H1 (cell line): ENCODE measurements around the gene XKR7. TPM values are rescaled to one million over a fixed set of nuclear protein-coding genes. Genes with fewer than 3 reads are reported as not detected.
A peak's percentile ranks its signal among the peaks of the same experiment; 100 is the strongest.

ENCODE experiments used
- BRCA1 ChIP-seq: IDR thresholded peaks from 2 replicates; pipeline ENCODE4 v1.6.1; 2012; ENCODE audit warnings: low read depth, low read length, improper control_type of control experiment
- CBX8 ChIP-seq: fragments of 300-800, 300-1000 bp; sonication (generic); IDR thresholded peaks from 2 replicates; pipeline ENCODE4 v1.7.1; 2016; ENCODE audit warnings: low read depth, low read length, borderline replicate concordance
- CEBPB ChIP-seq: IDR thresholded peaks from 2 replicates; pipeline ENCODE4 v1.6.1; 2012; ENCODE audit warnings: low read depth, low read length
- CHD1 ChIP-seq: IDR thresholded peaks from 2 replicates; pipeline ENCODE4 v1.6.1; 2012; ENCODE audit warnings: low read depth, low read length, improper control_type of control experiment
- CTCF ChIP-seq, 3 experiments: IDR thresholded peaks; 1 replicate in 2 of 3; 2 replicates in 1 of 3; pipeline versions ENCODE4 v1.5.1 to v1.6.1; 2011; ENCODE audit warnings: low read length in 3 of 3, mild to moderate bottlenecking in 3 of 3, inconsistent platforms in 2 of 3, low read depth in 1 of 3, moderate library complexity in 1 of 3; ENCODE audit not compliant: insufficient read depth in 1 of 3; ENCODE audit errors: control extremely low read depth in 1 of 3
- E2F6 ChIP-seq: IDR thresholded peaks from 2 replicates; pipeline ENCODE4 v1.6.1; 2012; ENCODE audit warnings: inconsistent platforms
- FOSL1 ChIP-seq: IDR thresholded peaks from 2 replicates; pipeline ENCODE4 v1.6.1; 2011; ENCODE audit warnings: mild to moderate bottlenecking, low read depth, low read length, moderate library complexity; ENCODE audit not compliant: insufficient read depth
- JUND ChIP-seq: IDR thresholded peaks from 2 replicates; pipeline ENCODE4 v1.6.1; 2011; ENCODE audit warnings: mild to moderate bottlenecking, improper control_type of control experiment, low read length
- MAFK ChIP-seq: IDR thresholded peaks from 2 replicates; pipeline ENCODE4 v1.6.1; 2012; ENCODE audit warnings: low read depth, mild to moderate bottlenecking, improper control_type of control experiment, low read length
- PHF8 ChIP-seq: fragments of 200-600 bp; sonication (generic); conservative IDR thresholded peaks from 2 replicates; pipeline ENCODE4 v1.7.1; 2012; ENCODE audit warnings: low read depth, mild to moderate bottlenecking, inconsistent platforms, low read length, moderate library complexity
- POLR2AphosphoS5 ChIP-seq: IDR thresholded peaks from 2 replicates; pipeline ENCODE4 v1.6.1; 2011; ENCODE audit warnings: low read depth, low read length
- RAD21 ChIP-seq, 2 experiments: IDR thresholded peaks in 1 of 2; conservative IDR thresholded peaks in 1 of 2; 2 replicates each; pipeline ENCODE4 v1.6.1; 2011; ENCODE audit warnings: low read depth in 2 of 2, low read length in 2 of 2, improper control_type of control experiment in 1 of 2, inconsistent platforms in 1 of 2, mild to moderate bottlenecking in 1 of 2, moderate library complexity in 1 of 2
- RBBP5 ChIP-seq: IDR thresholded peaks from 2 replicates; pipeline ENCODE4 v1.7.1; 2012; ENCODE audit warnings: low read depth, mild to moderate bottlenecking, inconsistent platforms, low read length, moderate library complexity, borderline replicate concordance
- RNF2 ChIP-seq: fragments of 200-900, 300-1000 bp; sonication (generic); IDR thresholded peaks from 2 replicates; pipeline ENCODE4 v1.7.1; 2016; ENCODE audit warnings: borderline replicate concordance, low read depth, mild to moderate bottlenecking, antibody characterized with exemption, low read length; ENCODE audit not compliant: poor library complexity, severe bottlenecking; ENCODE audit errors: missing control alignments
- SIRT6 ChIP-seq: IDR thresholded peaks from one replicate; pipeline ENCODE4 v1.7.1; 2012; ENCODE audit warnings: low read length, inconsistent platforms
- SIX5 ChIP-seq: IDR thresholded peaks from 2 replicates; pipeline ENCODE4 v1.6.1; 2011; ENCODE audit warnings: mild to moderate bottlenecking, low read depth, low read length
- SRF ChIP-seq: IDR thresholded peaks from 2 replicates; pipeline ENCODE4 v1.6.1; 2011; ENCODE audit warnings: mild to moderate bottlenecking, low read depth, low read length, moderate library complexity
- USF2 ChIP-seq: IDR thresholded peaks from 2 replicates; pipeline ENCODE4 v1.6.1; 2011; ENCODE audit warnings: low read length, improper control_type of control experiment
- YY1 ChIP-seq: IDR thresholded peaks from 2 replicates; pipeline ENCODE4 v1.6.1; 2011; ENCODE audit warnings: low read depth, mild to moderate bottlenecking, low read length
- ZNF274 ChIP-seq: IDR thresholded peaks from 2 replicates; pipeline ENCODE4 v1.7.0; 2012; ENCODE audit warnings: low read length, borderline replicate concordance; ENCODE audit errors: extremely low read depth
- polyA plus RNA-seq, 7 experiments: library from polyadenylated mRNA; depleted of rRNA in 3 of 7; stranded (reverse) in 5 of 7; unstranded in 2 of 7; fragments of >200 nt in 5 of 7; fragments of 200-250 nt in 2 of 7; gene quantifications; 1 replicate in 5 of 7; 2 replicates in 1 of 7; 4 replicates in 1 of 7; pipeline versions ENCODE4 v1.2.1 to v1.2.3, GENCODE V29; 2011 to 2013; ENCODE audit warnings: missing spikeins in 2 of 7, mixed read lengths in 2 of 7
- total RNA-seq: library from RNA; stranded (reverse); fragmentation: NEBNext Ultra II Directional; extraction: Animal tissue kit (Norgen Biotek cat#: 25700); gene quantifications from 2 replicates; pipeline ENCODE4 v1.2.1, GENCODE V29; 2021

Gene XKR7
- total and polyA plus RNA-seq, 2 of the 8 experiments (the other 6 are each of a cell fraction or from before 2014, with no cell fraction given): 1.8 to 2.4 TPM

- TF ChIP-seq PHF8 (peak; percentile 50; the same call in 1 of the 2 replicates), JUND (no peak), RBBP5 (no peak; the same call in none of the 2 replicates), FOSL1 (no peak), SRF (no peak), SIRT6 (no peak), YY1 (peak; percentile 40; the same call in 1 of the 2 replicates), CTCF (IDR thresholded peaks at IDR 0.05; ENCODE audit: control extremely low read depth in 1 of 3, insufficient read depth in 1 of 3, low read depth in 1 of 3, low read length in 3 of 3) (peak; percentile 79 to 90 (median 81)), MAFK (no peak), BRCA1 (no peak), CEBPB (no peak), E2F6 (peak; percentile 41), POLR2AphosphoS5 (peak; percentile 72), CHD1 (no peak), CBX8 (no peak), ZNF274 (no peak), RAD21 (IDR thresholded peaks at IDR 0.05 in 1 of 2, conservative IDR thresholded peaks at IDR 0.05 in 1 of 2; ENCODE audit: low read depth in 2 of 2, low read length in 2 of 2) (peak; percentile 71 to 76), USF2 (no peak), SIX5 (no peak), RNF2 (no peak)
These were observed 49.8 kb downstream of the XKR7 start (continued) for GRCh38 chr20:32017711-32018251.
